GM23338 (cell line): ENCODE measurements around the gene ZSCAN23. TPM values are rescaled to one million over a fixed set of nuclear protein-coding genes. Genes with fewer than 3 reads are reported as not detected.

Experiments used
- ATAC-seq: fragments of 200-7000 bp; cut with Tn5 transposase; 3 replicates; pipeline ENCODE4 v1.9.1; 2020
- DNase-seq: peaks from one replicate; pipeline ENCODE4 v3.0.0-alpha.2; 2015; ENCODE audit warnings: low spot score
- H2AFZ ChIP-seq: fragments of 200-600 bp; sonication (generic); 2 replicates; pipeline ENCODE4 v1.8.0; 2016; ENCODE audit warnings: antibody characterized with exemption, mild to moderate bottlenecking, moderate library complexity
- H3F3A ChIP-seq: fragments of 200-600 bp; sonication (generic); replicated peaks from 2 replicates; pipeline ENCODE4 v1.8.0; 2017; ENCODE audit warnings: antibody characterized with exemption, mixed run types, low read depth
- H3K27ac ChIP-seq: fragments of 200-600 bp; sonication (generic); 2 replicates; pipeline ENCODE4 v1.6.1; 2016; ENCODE audit warnings: low read depth
- H3K27me3 ChIP-seq: fragments of 200-600 bp; sonication (generic); 2 replicates; pipeline ENCODE4 v1.8.0; 2016; ENCODE audit warnings: mild to moderate bottlenecking, mixed run types, moderate library complexity; ENCODE audit not compliant: insufficient read depth
- H3K36me3 ChIP-seq: fragments of 200-600 bp; sonication (generic); 2 replicates; pipeline ENCODE4 v1.8.0; 2016; ENCODE audit warnings: mild to moderate bottlenecking; ENCODE audit not compliant: insufficient read depth
- H3K4me1 ChIP-seq: fragments of 200-600 bp; sonication (generic); 2 replicates; pipeline ENCODE4 v1.8.0; 2016; ENCODE audit warnings: mild to moderate bottlenecking, moderate library complexity; ENCODE audit not compliant: insufficient read depth
- H3K4me2 ChIP-seq: fragments of 200-600 bp; sonication (generic); 2 replicates; pipeline ENCODE4 v1.7.1; 2017; ENCODE audit warnings: mixed run types
- H3K4me3 ChIP-seq: fragments of 200-600 bp; sonication (generic); 2 replicates; pipeline ENCODE4 v1.6.1; 2016; ENCODE audit warnings: mixed run types
- H3K79me2 ChIP-seq: fragments of 200-600 bp; sonication (generic); replicated peaks from 2 replicates; pipeline ENCODE4 v1.8.0; 2017; ENCODE audit warnings: mild to moderate bottlenecking; ENCODE audit not compliant: insufficient read depth
- H3K9me2 ChIP-seq: fragments of 200-600 bp; sonication (generic); 2 replicates; pipeline ENCODE4 v1.8.0; 2017; ENCODE audit not compliant: insufficient read depth
- H4K20me1 ChIP-seq: fragments of 200-600 bp; sonication (generic); replicated peaks from 2 replicates; pipeline ENCODE4 v1.8.0; 2017; ENCODE audit warnings: mild to moderate bottlenecking; ENCODE audit not compliant: insufficient read depth
- H3K27ac Mint-ChIP-seq: 2 replicates; pipeline ENCODE4 v1.8.0; 2020; ENCODE audit warnings: inconsistent platforms, mild to moderate bottlenecking, moderate library complexity, mixed read lengths
- H3K27me3 Mint-ChIP-seq: 3 replicates; pipeline ENCODE4 v1.8.0; 2022; ENCODE audit warnings: low read depth, mild to moderate bottlenecking, moderate library complexity, mixed read lengths, inconsistent platforms; ENCODE audit not compliant: insufficient read depth, poor library complexity
- H3K36me3 Mint-ChIP-seq: 3 replicates; pipeline ENCODE4 v1.8.0; 2021; ENCODE audit warnings: low read depth, mild to moderate bottlenecking, inconsistent platforms, moderate library complexity, mixed read lengths
- H3K4me1 Mint-ChIP-seq: 3 replicates; pipeline ENCODE4 v1.8.0; 2020; ENCODE audit warnings: mild to moderate bottlenecking, inconsistent platforms, mixed read lengths
- H3K4me3 Mint-ChIP-seq: 3 replicates; pipeline ENCODE4 v1.8.0; 2021; ENCODE audit warnings: moderate library complexity, mild to moderate bottlenecking, inconsistent platforms, mixed read lengths
- H3K9me3 Mint-ChIP-seq: 3 replicates; pipeline ENCODE4 v1.8.0; 2020; ENCODE audit warnings: moderate library complexity, mild to moderate bottlenecking, inconsistent platforms, mixed read lengths
- CREB1 ChIP-seq: fragments of 250-450 bp; sonication (Bioruptor Pico); IDR thresholded peaks from 2 replicates; pipeline ENCODE4 v1.5.0; 2020; ENCODE audit warnings: low read depth, mild to moderate bottlenecking, moderate library complexity
- ETS1 ChIP-seq: IDR thresholded peaks from 2 replicates; pipeline ENCODE4 v1.6.1; 2016; ENCODE audit warnings: antibody characterized with exemption
- EZH2 ChIP-seq: fragments of 200-600 bp; sonication (generic); IDR thresholded peaks from one replicate; pipeline ENCODE4 v1.8.0; 2017; ENCODE audit warnings: antibody characterized with exemption, mild to moderate bottlenecking, low read depth; ENCODE audit not compliant: unreplicated experiment
- EZH2phosphoT487 ChIP-seq: fragments of 200-600 bp; sonication (generic); IDR thresholded peaks from one replicate; pipeline ENCODE4 v1.8.1; 2018; ENCODE audit warnings: antibody characterized with exemption; ENCODE audit not compliant: unreplicated experiment
- JUNB ChIP-seq: IDR thresholded peaks from one replicate; pipeline ENCODE4 v1.6.1; 2016; ENCODE audit warnings: antibody characterized with exemption; ENCODE audit not compliant: unreplicated experiment
- NANOG ChIP-seq: IDR thresholded peaks from 2 replicates; pipeline ENCODE4 v1.6.1; 2016; ENCODE audit warnings: antibody characterized with exemption, borderline replicate concordance
- POLR2AphosphoS5 ChIP-seq: IDR thresholded peaks from 2 replicates; pipeline ENCODE4 v1.6.1; 2016; ENCODE audit warnings: antibody characterized with exemption, low read depth
- STAT1 ChIP-seq: IDR thresholded peaks from one replicate; pipeline ENCODE4 v1.6.1; 2016; ENCODE audit warnings: antibody characterized with exemption; ENCODE audit not compliant: unreplicated experiment
- ZNF114 ChIP-seq: fragments of 250-450 bp; sonication (Bioruptor Pico); IDR thresholded peaks from 2 replicates; pipeline ENCODE4 v1.5.0; 2020; ENCODE audit warnings: mild to moderate bottlenecking, moderate library complexity
- ZNF331 ChIP-seq: fragments of 250-450 bp; sonication (Bioruptor Pico); IDR thresholded peaks from 2 replicates; pipeline ENCODE4 v1.5.0; 2020; ENCODE audit warnings: low read depth, mild to moderate bottlenecking, moderate library complexity
- polyA plus RNA-seq: library from polyadenylated mRNA; unstranded; fragments of >200 nt; fragmentation: Nextera tagmentation; extraction: Ambion mirVana; gene quantifications from 2 replicates; pipeline ENCODE4 v1.2.1, GENCODE V29; 2016
- total RNA-seq: library from RNA; depleted of rRNA; stranded (reverse); fragments of >200 nt; shearing (Covaris generic); gene quantifications from 2 replicates; pipeline ENCODE4 v1.2.3, GENCODE V29; 2014
- TF ChIP-seq, protein P1 (sequence below), 2 experiments: fragments of 200-600 bp in 1 of 2; sonication (generic) in 1 of 2; conservative IDR thresholded peaks; 2 replicates each; pipeline versions ENCODE4 v1.5.1 to v1.6.1; 2016 to 2017; ENCODE audit warnings: antibody characterized with exemption in 2 of 2, low read depth in 2 of 2, mild to moderate bottlenecking in 2 of 2, moderate library complexity in 1 of 2
- TF ChIP-seq, protein P2 (sequence below): IDR thresholded peaks from one replicate; pipeline ENCODE4 v1.6.1; 2018; ENCODE audit warnings: antibody characterized with exemption; ENCODE audit not compliant: unreplicated experiment

Gene ZSCAN23
- total and polyA plus RNA-seq, 2 experiments from 2014 or later = 1.9 to 7.8 TPM

DNA sequence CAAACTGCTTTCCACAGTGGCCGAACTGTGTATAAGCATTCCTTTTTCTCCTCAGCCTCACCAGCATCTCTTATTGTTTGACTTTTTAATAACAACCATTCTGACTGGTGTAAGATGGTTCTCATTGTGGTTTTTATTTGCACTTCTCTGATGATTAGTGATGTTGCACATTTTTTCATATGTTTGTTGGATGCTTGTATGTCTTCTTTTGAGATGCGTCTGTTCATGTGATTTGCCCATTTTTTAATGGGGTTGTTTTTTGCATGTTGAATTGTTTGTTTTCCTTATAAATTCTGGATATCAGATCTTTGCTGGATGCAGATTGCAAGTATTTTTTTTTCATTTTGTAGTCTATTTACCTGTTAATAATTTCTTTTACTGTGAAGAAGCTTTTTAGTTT is 32.5 kb downstream of the ZSCAN23 start (continued):
- TF ChIP-seq, protein P1, sequence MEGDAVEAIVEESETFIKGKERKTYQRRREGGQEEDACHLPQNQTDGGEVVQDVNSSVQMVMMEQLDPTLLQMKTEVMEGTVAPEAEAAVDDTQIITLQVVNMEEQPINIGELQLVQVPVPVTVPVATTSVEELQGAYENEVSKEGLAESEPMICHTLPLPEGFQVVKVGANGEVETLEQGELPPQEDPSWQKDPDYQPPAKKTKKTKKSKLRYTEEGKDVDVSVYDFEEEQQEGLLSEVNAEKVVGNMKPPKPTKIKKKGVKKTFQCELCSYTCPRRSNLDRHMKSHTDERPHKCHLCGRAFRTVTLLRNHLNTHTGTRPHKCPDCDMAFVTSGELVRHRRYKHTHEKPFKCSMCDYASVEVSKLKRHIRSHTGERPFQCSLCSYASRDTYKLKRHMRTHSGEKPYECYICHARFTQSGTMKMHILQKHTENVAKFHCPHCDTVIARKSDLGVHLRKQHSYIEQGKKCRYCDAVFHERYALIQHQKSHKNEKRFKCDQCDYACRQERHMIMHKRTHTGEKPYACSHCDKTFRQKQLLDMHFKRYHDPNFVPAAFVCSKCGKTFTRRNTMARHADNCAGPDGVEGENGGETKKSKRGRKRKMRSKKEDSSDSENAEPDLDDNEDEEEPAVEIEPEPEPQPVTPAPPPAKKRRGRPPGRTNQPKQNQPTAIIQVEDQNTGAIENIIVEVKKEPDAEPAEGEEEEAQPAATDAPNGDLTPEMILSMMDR (conservative IDR thresholded peaks at IDR 0.05; ENCODE audit: low read depth in 2 of 2) = no peak
- TF ChIP-seq POLR2AphosphoS5 (no peak), STAT1 (no peak), ETS1 (no peak), ZNF331 (no peak), NANOG (no peak), EZH2 (no peak), EZH2phosphoT487 (no peak), ZNF114 (CRISPR knock-in tag) (no peak), CREB1 (no peak)
- TF ChIP-seq, protein P2, sequence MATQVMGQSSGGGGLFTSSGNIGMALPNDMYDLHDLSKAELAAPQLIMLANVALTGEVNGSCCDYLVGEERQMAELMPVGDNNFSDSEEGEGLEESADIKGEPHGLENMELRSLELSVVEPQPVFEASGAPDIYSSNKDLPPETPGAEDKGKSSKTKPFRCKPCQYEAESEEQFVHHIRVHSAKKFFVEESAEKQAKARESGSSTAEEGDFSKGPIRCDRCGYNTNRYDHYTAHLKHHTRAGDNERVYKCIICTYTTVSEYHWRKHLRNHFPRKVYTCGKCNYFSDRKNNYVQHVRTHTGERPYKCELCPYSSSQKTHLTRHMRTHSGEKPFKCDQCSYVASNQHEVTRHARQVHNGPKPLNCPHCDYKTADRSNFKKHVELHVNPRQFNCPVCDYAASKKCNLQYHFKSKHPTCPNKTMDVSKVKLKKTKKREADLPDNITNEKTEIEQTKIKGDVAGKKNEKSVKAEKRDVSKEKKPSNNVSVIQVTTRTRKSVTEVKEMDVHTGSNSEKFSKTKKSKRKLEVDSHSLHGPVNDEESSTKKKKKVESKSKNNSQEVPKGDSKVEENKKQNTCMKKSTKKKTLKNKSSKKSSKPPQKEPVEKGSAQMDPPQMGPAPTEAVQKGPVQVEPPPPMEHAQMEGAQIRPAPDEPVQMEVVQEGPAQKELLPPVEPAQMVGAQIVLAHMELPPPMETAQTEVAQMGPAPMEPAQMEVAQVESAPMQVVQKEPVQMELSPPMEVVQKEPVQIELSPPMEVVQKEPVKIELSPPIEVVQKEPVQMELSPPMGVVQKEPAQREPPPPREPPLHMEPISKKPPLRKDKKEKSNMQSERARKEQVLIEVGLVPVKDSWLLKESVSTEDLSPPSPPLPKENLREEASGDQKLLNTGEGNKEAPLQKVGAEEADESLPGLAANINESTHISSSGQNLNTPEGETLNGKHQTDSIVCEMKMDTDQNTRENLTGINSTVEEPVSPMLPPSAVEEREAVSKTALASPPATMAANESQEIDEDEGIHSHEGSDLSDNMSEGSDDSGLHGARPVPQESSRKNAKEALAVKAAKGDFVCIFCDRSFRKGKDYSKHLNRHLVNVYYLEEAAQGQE = no peak

DNA sequence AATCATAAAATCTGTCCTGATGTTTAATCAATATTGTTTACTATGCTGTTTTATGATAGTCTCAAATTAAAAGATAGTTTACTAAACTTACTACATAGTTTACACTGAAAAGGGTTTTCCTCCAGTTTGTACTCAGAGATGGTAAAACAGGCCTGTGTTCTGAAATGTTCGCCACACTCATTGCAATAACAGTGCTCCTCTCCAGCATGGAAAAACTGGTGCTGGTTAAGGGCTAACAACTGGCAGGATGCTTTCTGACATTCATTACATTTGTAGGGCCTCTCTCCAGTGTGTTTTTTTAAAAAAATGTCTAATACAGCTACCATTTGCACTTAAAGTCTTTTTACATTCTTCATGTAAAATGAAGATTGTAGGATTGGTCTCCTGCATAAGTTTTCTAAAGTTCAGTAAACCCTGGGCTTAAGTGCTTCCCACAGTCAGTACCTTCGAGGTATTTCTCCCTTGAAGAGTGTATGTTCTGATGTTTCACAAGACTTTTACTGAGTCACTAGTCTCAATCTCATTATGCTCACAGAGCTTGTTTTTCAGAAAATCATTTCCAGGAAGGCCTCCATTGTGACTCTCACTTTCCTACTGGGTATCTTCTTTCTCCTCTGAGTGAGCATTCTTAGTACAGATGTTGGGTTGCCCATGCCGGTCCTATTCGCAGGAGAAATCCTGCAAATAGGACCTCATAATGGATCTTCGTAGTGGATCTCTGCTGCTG is 35.1 kb downstream of the ZSCAN23 start:
- no peak overlapping the region for H3K4me3 Mint-ChIP-seq
- ATAC-seq (no peak), DNase-seq (no peak)
- H3K36me3 ChIP-seq = no peaks in the 10 kb centered on the region
- H3K27ac Mint-ChIP-seq = no peak overlapping the region
- no peaks in the 10 kb centered on the region for H3K36me3 Mint-ChIP-seq
- H3K27ac ChIP-seq = no peak overlapping the region
- H4K20me1 ChIP-seq = no peaks in the 10 kb centered on the region
- H3K27me3 Mint-ChIP-seq = peaks cover 6% of the 10 kb centered on the region
- no peaks in the 10 kb centered on the region for H3K9me3 Mint-ChIP-seq
- H3F3A ChIP-seq = no peaks in the 10 kb centered on the region
- no peaks in the 10 kb centered on the region for H3K27me3 ChIP-seq
- H3K79me2 ChIP-seq = no peaks in the 10 kb centered on the region
- no peaks in the 10 kb centered on the region for H3K4me1 Mint-ChIP-seq
- H3K4me2 ChIP-seq = no peak overlapping the region
- no peak overlapping the region for H3K4me3 ChIP-seq
- no peak overlapping the region for H2AFZ ChIP-seq
- no peaks in the 10 kb centered on the region for H3K9me2 ChIP-seq
- H3K4me1 ChIP-seq = no peaks in the 10 kb centered on the region
- TF ChIP-seq, protein P1 (conservative IDR thresholded peaks at IDR 0.05; ENCODE audit: low read depth in 2 of 2) = no peak
- TF ChIP-seq ZNF114 (CRISPR knock-in tag) (no peak), ETS1 (no peak), NANOG (no peak), STAT1 (no peak), JUNB (no peak), ZNF331 (no peak), EZH2phosphoT487 (no peak)
- TF ChIP-seq, protein P2 = no peak
